Occipital lobe (tissue), 3 donors: ENCODE measurements around the gene EMC8. TPM values are rescaled to one million over a fixed set of nuclear protein-coding genes. Genes with fewer than 3 reads are reported as not detected.

Source experiments
- DNase-seq: peaks from one replicate; lab custom pipeline; 2025; lab: John Stamatoyannopoulos, UW
- small RNA-seq: library from RNA; depleted of rRNA; stranded (forward); fragments of <200 nt; gene quantifications from one replicate; pipeline ENCODE3, GENCODE V24; 2014
- total RNA-seq: library from RNA; depleted of rRNA; stranded (reverse); fragments of >200 nt; gene quantifications from one replicate; pipeline ENCODE4 v1.2.3, GENCODE V29; 2014

Gene EMC8
- total RNA-seq, 1 donor from 2014 or later, result 15.0 TPM

DNA sequence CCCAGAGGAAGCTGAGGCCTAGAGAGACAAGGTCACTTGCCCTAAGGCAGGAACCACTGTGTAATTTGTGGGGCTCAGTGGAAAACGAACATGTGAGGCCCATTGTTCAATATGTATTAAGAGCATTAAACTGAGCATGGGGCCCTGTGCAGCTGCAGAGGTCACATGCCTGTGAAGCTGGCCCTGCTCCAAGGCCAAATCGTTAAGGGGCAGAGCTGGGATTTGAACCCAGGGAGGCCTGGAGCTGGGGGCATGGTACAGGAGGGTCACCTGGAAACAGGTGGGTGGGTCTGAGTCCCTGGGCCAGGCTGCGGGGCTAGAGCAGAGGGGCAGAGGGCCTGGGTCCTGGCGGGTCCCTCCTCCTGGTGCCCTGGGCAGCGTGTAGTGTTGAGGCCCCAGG is 68.2 kb downstream of the EMC8 start:
- DNase-seq, result no peak

GRCh38 chr16:85730186-85730465 is 69.2 kb downstream of the EMC8 start:
- no peak for DNase-seq

- DNase-seq, result no peak
Observed at GRCh38 chr16:85729452-85730185, 69.7 kb downstream of the EMC8 start.

DNA sequence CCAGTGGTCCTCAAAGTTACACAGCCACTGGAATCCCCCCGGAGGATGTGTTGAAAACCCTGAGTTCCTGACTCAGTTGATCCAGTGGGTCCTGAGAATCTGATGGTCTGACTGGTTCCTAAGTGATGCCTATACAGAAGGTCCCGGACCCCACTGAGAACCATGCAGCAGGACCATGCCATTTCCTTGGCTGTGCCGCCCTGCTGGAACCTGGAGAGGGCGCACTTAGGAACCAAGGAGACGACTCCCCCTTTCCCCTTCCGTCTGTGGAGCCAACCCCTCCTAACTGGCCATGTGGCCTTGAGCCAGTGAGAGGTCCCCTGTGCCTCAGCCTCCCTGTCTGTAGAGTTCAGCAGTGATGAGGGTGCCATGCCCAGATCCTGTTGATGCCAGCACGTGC is 70.5 kb downstream of the EMC8 start:
- DNase-seq, result no peak

Small RNAs within 50 kb of the gene (small RNA-seq; reads per million reads assigned to genes)
- gene RNU1-103P, result not detected

Other genes starting within 250 kb of the EMC8 start
- gene GSE1, start 186.2 kb downstream of the EMC8 start, total RNA-seq, result 18.4 TPM
- 4.2 TPM for gene GINS2, start 110.6 kb downstream of the EMC8 start, total RNA-seq
- gene C16orf74, start 48.4 kb downstream of the EMC8 start, total RNA-seq, result 1.6 TPM
- 201 TPM for gene COX4I1, start 151 bp upstream of the EMC8 start, total RNA-seq
- 9.8 TPM for gene IRF8, start 99.6 kb upstream of the EMC8 start, total RNA-seq